ENCODE results near the gene EEPD1. TPM values are rescaled to one million over a fixed set of nuclear protein-coding genes. Genes with fewer than 3 reads are reported as not detected.

EEPD1 gene
- total and polyA plus RNA-seq, 5 experiments from 2014 or later: 0.86 to 6.3 (median 3.6) TPM

DNA sequence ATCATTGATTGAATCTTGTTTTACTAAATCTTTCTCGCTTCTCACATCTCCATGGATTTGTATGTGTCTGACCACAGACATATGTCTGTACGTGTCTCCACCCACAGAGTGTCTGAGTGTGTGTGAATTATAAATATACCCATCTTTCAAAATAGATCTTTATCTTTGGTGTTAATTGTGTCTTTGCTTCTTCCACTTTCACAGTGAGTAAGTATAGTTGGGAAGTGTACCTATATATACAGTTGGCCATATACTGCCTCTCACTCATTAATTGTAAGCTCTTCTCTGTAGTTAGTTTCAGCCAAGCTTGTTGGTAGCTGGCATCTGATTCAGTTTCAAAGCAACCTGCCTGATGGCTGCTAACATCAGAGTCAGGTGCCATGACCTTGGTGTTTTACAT lies 18.4 kb downstream of the EEPD1 start:
- Mint-ChIP-seq H3K27me3 (no peaks in the 10 kb centered on the region), H3K4me3 (no peak overlapping the region), H3K27ac (no peak overlapping the region), H3K4me1 (peaks cover 3 to 10% (median 4%) of the 10 kb centered on the region in 4 donors), H3K9me3 (no peaks in the 10 kb centered on the region), H3K36me3 (no peaks in the 10 kb centered on the region)
- DNase-seq (no peak), ATAC-seq (no peak)
- POLR2A ChIA-PET: no interaction called here

DNA sequence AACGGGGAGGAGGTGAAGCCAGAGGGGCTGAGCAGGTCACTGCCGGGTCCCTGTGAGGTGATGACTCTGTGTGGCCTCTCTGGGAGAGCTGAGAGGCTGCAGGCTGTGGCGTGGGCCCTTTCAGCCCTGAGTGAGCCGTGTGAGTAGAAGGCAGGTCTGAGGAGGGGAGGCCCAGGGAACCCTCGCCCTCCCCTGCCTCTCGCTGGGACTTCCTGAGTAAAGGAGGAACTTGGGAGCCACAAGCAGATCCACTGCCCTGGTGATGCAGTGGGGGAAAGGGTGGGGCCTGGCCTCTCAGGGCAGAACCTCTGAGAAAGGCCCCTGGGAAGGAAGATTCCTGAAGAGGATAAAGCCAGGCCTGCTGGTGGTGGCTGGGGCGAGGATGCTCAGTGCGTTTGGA lies 22.8 kb downstream of the EEPD1 start:
- Mint-ChIP-seq H3K27ac (no peak overlapping the region), H3K27me3 (no peaks in the 10 kb centered on the region), H3K36me3 (no peaks in the 10 kb centered on the region), H3K4me3 (no peak overlapping the region), H3K9me3 (no peaks in the 10 kb centered on the region), H3K4me1 (peaks cover 0 to 10% (median 4%) of the 10 kb centered on the region in 4 donors)
- POLR2A ChIA-PET: no interaction called here
- no peak for DNase-seq
- ATAC-seq: no peak

DNA sequence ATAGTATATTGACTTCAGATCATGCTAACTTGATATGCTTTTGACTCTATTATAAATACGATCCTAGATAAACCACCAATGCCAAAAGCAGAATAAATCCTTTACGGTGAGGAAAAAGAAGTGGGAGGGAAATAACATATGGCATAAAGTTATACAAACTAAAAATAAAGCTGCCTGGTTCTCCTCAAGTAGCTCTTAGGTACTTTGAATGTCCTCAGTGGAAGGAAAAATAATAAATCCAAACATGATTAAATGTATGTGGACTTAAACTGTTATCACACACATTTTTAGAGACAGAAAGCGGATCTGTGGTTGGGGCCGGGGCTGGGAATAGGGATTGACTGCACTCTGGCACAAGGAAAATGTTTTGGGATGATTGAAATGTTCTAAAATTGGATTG lies 23.6 kb downstream of the EEPD1 start:
- no peak overlapping the region for H3K27ac Mint-ChIP-seq
- ATAC-seq: no peak
- POLR2A ChIA-PET: no interaction called here

DNA sequence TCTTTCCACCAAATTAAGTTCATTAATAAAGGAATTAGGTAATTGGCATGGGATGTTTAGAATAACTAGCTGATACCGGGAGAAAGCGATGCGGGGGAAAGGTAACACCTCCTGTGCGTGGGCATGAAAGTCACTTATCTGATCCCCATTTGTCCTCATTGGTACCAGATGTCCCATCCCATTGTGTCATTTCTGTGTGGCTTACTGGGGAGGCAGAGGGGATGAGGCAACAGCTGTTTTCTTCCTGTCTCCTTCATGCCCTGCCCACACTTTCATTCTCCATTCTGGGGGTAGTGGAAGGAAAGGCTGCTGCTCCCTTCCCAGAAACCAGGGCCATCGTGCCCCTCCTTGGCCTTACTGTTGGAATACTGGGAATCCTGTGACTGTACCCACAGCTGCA lies 27.1 kb downstream of the EEPD1 start:
- DNase-seq: no peak
- ATAC-seq: no peak
- no peak overlapping the region for H3K4me3 Mint-ChIP-seq
- no peaks in the 10 kb centered on the region for H3K9me3 Mint-ChIP-seq
- peaks cover 0 to 6% (median 4%) of the 10 kb centered on the region in 4 donors for H3K4me1 Mint-ChIP-seq
- H3K27me3 Mint-ChIP-seq: no peaks in the 10 kb centered on the region
- H3K36me3 Mint-ChIP-seq: no peaks in the 10 kb centered on the region
- POLR2A ChIA-PET: no interaction called here
- H3K27ac Mint-ChIP-seq: no peak overlapping the region

More for the DNA sequence above, 23.6 kb downstream of the EEPD1 start:
- no peaks in the 10 kb centered on the region for H3K36me3 Mint-ChIP-seq
- no peak overlapping the region for H3K4me3 Mint-ChIP-seq
- no peak for DNase-seq
- no peaks in the 10 kb centered on the region for H3K9me3 Mint-ChIP-seq
- H3K27me3 Mint-ChIP-seq: no peaks in the 10 kb centered on the region
- H3K4me1 Mint-ChIP-seq: peaks cover 0 to 6% (median 4%) of the 10 kb centered on the region in 4 donors

- H3K36me3 Mint-ChIP-seq: peaks cover 0 to 3% (median 0%) of the 10 kb centered on the region in 3 donors
- no peak for DNase-seq
- no peak overlapping the region for H3K4me3 Mint-ChIP-seq
- H3K9me3 Mint-ChIP-seq: no peaks in the 10 kb centered on the region
- H3K4me1 Mint-ChIP-seq: peaks cover 0 to 4% (median 0%) of the 10 kb centered on the region in 4 donors
- H3K27ac Mint-ChIP-seq: no peak overlapping the region
- H3K27me3 Mint-ChIP-seq: peaks cover 0 to 1% (median 0%) of the 10 kb centered on the region in 5 donors
- no peak for ATAC-seq
- POLR2A ChIA-PET: no interaction called here
Observed at GRCh38 chr7:36181668-36182067, 28.6 kb downstream of the EEPD1 start.

DNA sequence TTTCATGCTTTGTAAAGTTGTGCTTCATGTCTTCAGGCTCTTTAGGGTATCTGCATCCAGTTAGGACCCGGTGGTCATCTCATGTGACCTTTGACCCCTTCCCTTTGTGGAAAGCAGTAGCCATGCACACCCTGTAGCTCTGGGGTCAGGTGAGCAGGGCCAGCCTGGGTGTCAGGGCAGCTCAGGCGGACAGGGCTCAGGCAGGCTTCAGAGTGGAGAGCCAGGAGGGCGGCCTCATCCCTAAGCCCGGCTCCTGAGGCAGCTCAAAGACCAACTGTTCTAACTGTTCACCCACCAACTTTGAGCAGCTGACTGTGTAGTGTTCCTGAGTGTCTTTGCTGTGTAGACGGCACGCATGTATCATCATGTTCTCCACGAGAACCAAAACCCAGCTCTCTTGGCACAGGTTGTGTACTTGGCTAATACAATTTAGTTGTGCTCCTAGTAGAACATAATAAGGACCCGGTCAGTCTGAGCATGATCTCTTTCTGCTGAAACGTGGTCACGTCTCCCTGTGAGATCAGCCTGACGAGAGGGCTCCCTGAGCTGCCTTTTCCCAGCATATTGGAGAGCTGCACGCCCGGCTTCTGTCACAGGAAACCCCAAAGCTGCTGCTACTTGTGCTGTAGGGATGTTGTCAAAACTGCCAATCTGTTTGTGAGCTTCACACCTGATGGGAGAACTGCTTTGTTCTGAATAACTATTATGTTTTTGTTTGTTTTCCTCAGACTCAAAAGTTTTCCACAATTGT lies 30.0 kb downstream of the EEPD1 start:
- H3K36me3 Mint-ChIP-seq: peaks cover 0 to 3% (median 0%) of the 10 kb centered on the region in 3 donors
- H3K4me1 Mint-ChIP-seq: peaks cover 0 to 7% (median 0%) of the 10 kb centered on the region in 4 donors
- H3K27ac Mint-ChIP-seq: peak overlapping the region in 1 of 10 donors; percentile 50
- peaks cover 0 to 1% (median 0%) of the 10 kb centered on the region in 5 donors for H3K27me3 Mint-ChIP-seq
- H3K4me3 Mint-ChIP-seq: no peak overlapping the region
- POLR2A ChIA-PET: no interaction called here
- ATAC-seq (no peak), DNase-seq (no peak)
- no peaks in the 10 kb centered on the region for H3K9me3 Mint-ChIP-seq

DNA sequence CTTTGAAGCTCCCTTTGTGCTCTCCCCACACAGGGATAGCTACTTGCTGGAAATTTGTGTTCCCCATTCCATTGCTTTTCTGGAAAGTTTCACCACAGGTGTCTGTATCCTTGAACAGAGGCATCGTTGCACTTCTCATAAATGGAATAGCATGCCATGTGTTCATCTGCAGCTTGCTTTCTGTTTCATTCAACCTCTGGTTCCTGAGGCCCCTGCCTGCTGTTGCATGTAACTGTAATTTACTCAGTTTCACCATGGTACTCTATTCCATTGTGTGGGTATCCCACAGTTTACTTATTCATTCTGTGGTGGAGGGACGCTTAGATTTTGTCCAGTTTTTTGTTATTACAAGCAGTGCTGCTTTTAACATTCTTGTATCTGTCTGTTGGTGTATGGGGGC lies 32.0 kb downstream of the EEPD1 start:
- H3K4me3 Mint-ChIP-seq: no peak overlapping the region
- POLR2A ChIA-PET: no interaction called here
- peak overlapping the region in 2 of 10 donors; percentile 16 to 47 for H3K27ac Mint-ChIP-seq
- peaks cover 0 to 1% (median 0%) of the 10 kb centered on the region in 5 donors for H3K27me3 Mint-ChIP-seq
- H3K36me3 Mint-ChIP-seq: peaks cover 0 to 3% (median 0%) of the 10 kb centered on the region in 3 donors
- ATAC-seq: no peak
- DNase-seq: no peak
- H3K9me3 Mint-ChIP-seq: no peaks in the 10 kb centered on the region
- H3K4me1 Mint-ChIP-seq: peaks cover 0 to 7% (median 0%) of the 10 kb centered on the region in 4 donors

GRCh38 chr7:36185756-36186155 lies 32.7 kb downstream of the EEPD1 start:
- ATAC-seq (no peak), DNase-seq (no peak)
- H3K36me3 Mint-ChIP-seq: peaks cover 0 to 3% (median 0%) of the 10 kb centered on the region in 3 donors
- H3K4me3 Mint-ChIP-seq: no peak overlapping the region
- H3K4me1 Mint-ChIP-seq: peaks cover 0 to 7% (median 0%) of the 10 kb centered on the region in 4 donors
- H3K27me3 Mint-ChIP-seq: peaks cover 0 to 1% (median 0%) of the 10 kb centered on the region in 5 donors
- POLR2A ChIA-PET: no interaction called here
- H3K9me3 Mint-ChIP-seq: no peaks in the 10 kb centered on the region
- H3K27ac Mint-ChIP-seq: no peak overlapping the region

- DNase-seq: no peak
- peaks cover 0 to 1% (median 0%) of the 10 kb centered on the region in 5 donors for H3K27me3 Mint-ChIP-seq
- no peak for ATAC-seq
- peaks cover 0 to 7% (median 2%) of the 10 kb centered on the region in 4 donors for H3K4me1 Mint-ChIP-seq
- H3K9me3 Mint-ChIP-seq: no peaks in the 10 kb centered on the region
- H3K27ac Mint-ChIP-seq: no peak overlapping the region
- POLR2A ChIA-PET: no interaction called here
- peaks cover 0 to 3% (median 0%) of the 10 kb centered on the region in 3 donors for H3K36me3 Mint-ChIP-seq
- no peak overlapping the region for H3K4me3 Mint-ChIP-seq
Observed at GRCh38 chr7:36186359-36187121, 33.5 kb downstream of the EEPD1 start.

- no peak for ATAC-seq
- Mint-ChIP-seq H3K9me3 (no peaks in the 10 kb centered on the region), H3K36me3 (peaks cover 0 to 3% (median 0%) of the 10 kb centered on the region in 3 donors), H3K27me3 (peaks cover 0 to 1% (median 0%) of the 10 kb centered on the region in 5 donors), H3K27ac (peak overlapping the region in 1 of 10 donors; percentile 52), H3K4me3 (no peak overlapping the region), H3K4me1 (peaks cover 0 to 7% (median 2%) of the 10 kb centered on the region in 4 donors)
- POLR2A ChIA-PET: no interaction called here
- no peak for DNase-seq
Observed at GRCh38 chr7:36188266-36188665, 35.2 kb downstream of the EEPD1 start.

DNA sequence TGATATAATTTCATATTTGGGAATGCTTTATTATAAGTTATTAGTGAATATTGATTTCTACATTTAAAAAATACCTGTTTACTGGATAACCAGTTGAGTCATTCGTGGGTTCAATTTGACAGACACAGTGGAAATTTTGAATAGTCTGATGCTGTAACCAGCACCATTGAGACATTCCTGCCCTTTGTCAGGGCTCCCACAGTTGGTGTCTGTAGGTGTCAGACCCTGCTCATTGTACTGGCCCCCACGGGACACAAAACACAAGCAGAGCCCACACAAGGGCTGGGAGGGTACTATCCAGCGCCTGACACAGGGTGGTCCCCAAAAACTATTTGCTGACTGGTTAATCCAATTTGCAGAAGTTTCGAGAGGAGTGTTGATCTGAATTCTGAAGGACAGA lies 35.9 kb downstream of the EEPD1 start:
- Mint-ChIP-seq H3K9me3 (no peaks in the 10 kb centered on the region), H3K27ac (no peak overlapping the region), H3K4me3 (no peak overlapping the region), H3K4me1 (peaks cover 0 to 7% (median 2%) of the 10 kb centered on the region in 4 donors), H3K36me3 (peaks cover 0 to 3% (median 0%) of the 10 kb centered on the region in 3 donors), H3K27me3 (peaks cover 0 to 1% (median 0%) of the 10 kb centered on the region in 5 donors)
- POLR2A ChIA-PET: no interaction called here
- DNase-seq (no peak), ATAC-seq (no peak)

GRCh38 chr7:36190447-36191291 lies 37.6 kb downstream of the EEPD1 start:
- H3K4me3 Mint-ChIP-seq: no peak overlapping the region
- peaks cover 0 to 2% (median 0%) of the 10 kb centered on the region in 9 donors for H3K9me3 Mint-ChIP-seq
- no peak for DNase-seq
- no peak overlapping the region for H3K27ac Mint-ChIP-seq
- peaks cover 0 to 3% (median 0%) of the 10 kb centered on the region in 3 donors for H3K36me3 Mint-ChIP-seq
- H3K27me3 Mint-ChIP-seq: peaks cover 0 to 1% (median 0%) of the 10 kb centered on the region in 5 donors
- no peak for ATAC-seq
- POLR2A ChIA-PET: no interaction called here
- peaks cover 0 to 7% (median 2%) of the 10 kb centered on the region in 4 donors for H3K4me1 Mint-ChIP-seq

All from naive thymus-derived CD8-positive, alpha-beta T cell (primary cell).